ENCODE measurements around the gene ZNF536.

- TF ChIP-seq, protein P1, sequence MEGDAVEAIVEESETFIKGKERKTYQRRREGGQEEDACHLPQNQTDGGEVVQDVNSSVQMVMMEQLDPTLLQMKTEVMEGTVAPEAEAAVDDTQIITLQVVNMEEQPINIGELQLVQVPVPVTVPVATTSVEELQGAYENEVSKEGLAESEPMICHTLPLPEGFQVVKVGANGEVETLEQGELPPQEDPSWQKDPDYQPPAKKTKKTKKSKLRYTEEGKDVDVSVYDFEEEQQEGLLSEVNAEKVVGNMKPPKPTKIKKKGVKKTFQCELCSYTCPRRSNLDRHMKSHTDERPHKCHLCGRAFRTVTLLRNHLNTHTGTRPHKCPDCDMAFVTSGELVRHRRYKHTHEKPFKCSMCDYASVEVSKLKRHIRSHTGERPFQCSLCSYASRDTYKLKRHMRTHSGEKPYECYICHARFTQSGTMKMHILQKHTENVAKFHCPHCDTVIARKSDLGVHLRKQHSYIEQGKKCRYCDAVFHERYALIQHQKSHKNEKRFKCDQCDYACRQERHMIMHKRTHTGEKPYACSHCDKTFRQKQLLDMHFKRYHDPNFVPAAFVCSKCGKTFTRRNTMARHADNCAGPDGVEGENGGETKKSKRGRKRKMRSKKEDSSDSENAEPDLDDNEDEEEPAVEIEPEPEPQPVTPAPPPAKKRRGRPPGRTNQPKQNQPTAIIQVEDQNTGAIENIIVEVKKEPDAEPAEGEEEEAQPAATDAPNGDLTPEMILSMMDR (conservative IDR thresholded peaks at IDR 0.05), result no peak
- no peak for TF ChIP-seq EZH2 (IDR thresholded peaks at IDR 0.05; ENCODE audit: low read depth)
Measured at GRCh38 chr19:30492586-30493270, 120.5 kb downstream of the ZNF536 start.
